IPS-15b (cell line): Measurements from ENCODE around the gene UFD1.

ENCODE experiments used
- H3K27me3 ChIP-seq: one replicate; pipeline ENCODE4 v1.6.1; 2013; ENCODE audit warnings: low read length; ENCODE audit not compliant: control insufficient read depth, insufficient read depth
- H3K36me3 ChIP-seq: one replicate; pipeline ENCODE4 v1.6.1; 2013; ENCODE audit warnings: low read length; ENCODE audit not compliant: control insufficient read depth, insufficient read depth
- H3K4me1 ChIP-seq: one replicate; pipeline ENCODE4 v1.6.1; 2013; ENCODE audit warnings: mild to moderate bottlenecking, low read length; ENCODE audit not compliant: control insufficient read depth, insufficient read depth
- H3K4me3 ChIP-seq: one replicate; pipeline ENCODE4 v1.5.1; 2013; ENCODE audit warnings: low read depth, low read length
- H3K9ac ChIP-seq: one replicate; pipeline ENCODE4 v1.6.1; 2013; ENCODE audit warnings: low read depth, mild to moderate bottlenecking, low read length
- H3K9me3 ChIP-seq: one replicate; pipeline ENCODE4 v1.6.1; 2013; ENCODE audit warnings: mild to moderate bottlenecking, low read length; ENCODE audit not compliant: control insufficient read depth, insufficient read depth

Gene UFD1

DNA sequence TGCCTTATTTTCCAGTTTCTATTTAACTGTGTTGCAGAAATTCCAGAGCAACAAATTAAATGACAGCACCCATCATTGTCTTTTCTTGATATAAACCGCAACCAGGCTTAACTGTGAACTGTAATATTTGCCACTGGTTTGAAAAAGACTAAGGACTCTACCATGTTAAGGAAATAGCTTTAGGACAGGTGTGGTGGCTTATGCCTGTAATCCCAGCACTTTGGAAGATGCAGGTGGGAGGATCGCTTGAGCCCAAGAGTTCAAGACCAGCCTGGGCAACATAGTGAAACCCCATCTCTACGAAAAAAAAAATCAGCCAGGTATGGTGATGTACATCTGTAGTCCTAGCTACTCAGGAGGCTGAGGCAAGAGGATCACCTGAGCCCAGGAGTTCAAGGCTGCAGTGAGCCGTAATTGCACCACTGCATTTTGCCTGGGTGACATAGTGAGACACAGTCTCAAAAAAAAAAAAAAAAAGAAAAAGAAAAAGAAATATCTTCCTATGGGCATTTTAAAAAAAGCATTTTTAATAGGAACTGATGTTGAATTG lies 76.3 kb downstream of the UFD1 start:
- peaks cover 32% of the 10 kb centered on the region for H3K36me3 ChIP-seq
- H3K9me3 ChIP-seq, result no peaks in the 10 kb centered on the region
- no peaks in the 10 kb centered on the region for H3K27me3 ChIP-seq

DNA sequence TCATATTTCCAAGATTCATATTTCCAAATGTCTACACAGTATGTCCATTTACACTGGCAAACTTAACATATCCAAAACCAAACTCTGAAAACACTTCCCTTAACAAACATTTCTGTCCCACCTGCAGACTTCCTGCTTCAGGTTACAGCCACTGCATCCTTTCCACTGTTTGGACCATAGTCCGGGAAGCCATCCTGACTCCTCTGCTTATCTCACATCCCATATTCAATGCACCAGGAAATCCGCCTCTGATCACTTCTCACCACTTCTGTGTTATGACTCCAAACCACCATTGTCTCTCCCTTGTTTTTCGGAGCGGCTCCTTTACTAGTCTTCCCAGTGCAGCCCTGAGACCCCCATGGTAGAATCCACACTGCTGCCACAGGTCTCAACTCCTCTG lies 77.5 kb downstream of the UFD1 start:
- no peaks in the 10 kb centered on the region for H3K27me3 ChIP-seq
- H3K4me1 ChIP-seq, result no peaks in the 10 kb centered on the region
- no peak overlapping the region for H3K4me3 ChIP-seq
- no peaks in the 10 kb centered on the region for H3K9me3 ChIP-seq
- H3K9ac ChIP-seq, result no peak overlapping the region
- peaks cover 36% of the 10 kb centered on the region for H3K36me3 ChIP-seq

More for the DNA sequence above, 76.3 kb downstream of the UFD1 start:
- Histone ChIP-seq H3K4me3 (no peak overlapping the region), H3K9ac (no peak overlapping the region), H3K4me1 (no peaks in the 10 kb centered on the region)

DNA sequence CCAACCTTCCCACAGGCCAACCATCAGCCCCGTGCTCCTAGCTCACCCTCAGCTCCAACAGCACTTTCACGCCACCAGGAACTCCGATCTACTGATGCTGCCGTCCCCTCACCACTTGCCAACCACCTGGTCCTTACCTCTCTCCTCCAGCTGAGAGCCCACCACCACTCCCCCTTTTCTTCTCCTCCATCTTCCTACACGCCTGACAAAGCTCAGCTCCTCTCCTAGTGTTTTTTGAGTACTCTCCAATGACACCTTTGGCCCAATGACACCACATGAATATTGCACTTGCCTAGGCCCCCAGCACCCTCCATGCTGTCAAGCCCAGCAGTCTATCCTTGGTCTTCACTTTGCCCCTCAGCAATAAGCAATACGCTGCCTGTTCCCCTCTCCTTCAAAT lies 78.1 kb downstream of the UFD1 start:
- H3K9ac ChIP-seq, result no peak overlapping the region
- H3K27me3 ChIP-seq, result no peaks in the 10 kb centered on the region
- peaks cover 36% of the 10 kb centered on the region for H3K36me3 ChIP-seq
- no peak overlapping the region for H3K4me3 ChIP-seq
- no peaks in the 10 kb centered on the region for H3K9me3 ChIP-seq
- H3K4me1 ChIP-seq, result no peaks in the 10 kb centered on the region
